Fibroblast of mammary gland (primary cell): Measurements from ENCODE around the gene CALU.

ENCODE experiments used
- DNase-seq: peaks from one replicate; pipeline ENCODE4 v3.0.0-alpha.2; 2010; ENCODE audit warnings: low read depth
- H3K4me3 ChIP-seq: 2 replicates; pipeline ENCODE4 v1.5.1; 2011; ENCODE audit warnings: low read depth, mild to moderate bottlenecking, low read length, moderate library complexity; ENCODE audit not compliant: control insufficient read depth
- CTCF ChIP-seq: conservative IDR thresholded peaks from 2 replicates; pipeline ENCODE4 v1.5.1; 2011; ENCODE audit warnings: low read depth, low read length, inconsistent platforms; ENCODE audit not compliant: control insufficient read depth, insufficient read depth

The CALU gene

DNA sequence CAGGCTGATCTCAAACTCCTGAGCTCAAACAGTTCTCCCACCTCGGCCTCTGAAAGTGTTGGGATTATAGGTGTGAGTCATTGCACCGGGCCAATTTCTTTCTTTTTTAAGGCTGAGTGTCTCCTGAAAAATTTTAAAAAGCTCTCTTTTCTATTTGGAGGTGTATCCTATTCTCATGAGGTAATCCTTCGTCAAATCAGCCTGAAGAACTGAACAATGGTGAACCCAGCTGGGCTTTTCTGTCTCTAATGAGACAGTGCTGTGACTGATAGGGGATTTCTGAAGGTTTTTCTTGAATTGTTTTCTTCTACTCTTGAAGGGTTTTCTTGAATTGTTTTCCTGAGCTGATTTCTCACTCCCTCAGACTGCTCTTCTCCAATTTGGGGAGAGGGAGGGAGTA lies 30.9 kb upstream of the CALU start:
- no peak for TF ChIP-seq CTCF
- no peak for DNase-seq
- H3K4me3 ChIP-seq, result no peak overlapping the region

- no peak for TF ChIP-seq CTCF
- DNase-seq, result no peak
Observed at GRCh38 chr7:128708824-128709223, 30.3 kb upstream of the CALU start.

DNA sequence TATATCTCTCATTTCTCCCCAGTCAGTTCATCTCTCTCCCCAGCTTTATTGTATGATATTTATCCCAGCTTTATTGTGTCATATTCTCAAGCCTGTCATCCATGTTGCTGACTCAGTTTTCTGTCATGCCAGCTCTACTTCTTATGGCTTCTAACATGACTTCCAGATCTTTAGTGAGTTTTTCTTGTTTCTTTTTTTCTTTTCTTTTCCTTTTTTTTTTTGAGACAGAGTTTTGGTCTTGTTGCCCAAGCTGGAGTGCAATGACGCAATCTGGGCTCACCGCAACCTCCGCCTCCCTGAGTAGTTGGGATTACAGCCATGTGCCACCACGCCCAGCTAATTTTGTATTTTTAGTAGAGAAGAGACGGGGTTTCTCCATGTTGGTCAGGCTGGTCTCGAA lies 28.7 kb upstream of the CALU start:
- no peak overlapping the region for H3K4me3 ChIP-seq
- peak; percentile 54 for DNase-seq
- no peak for TF ChIP-seq CTCF

More at GRCh38 chr7:128708824-128709223, 30.3 kb upstream of the CALU start:
- no peak overlapping the region for H3K4me3 ChIP-seq

- no peak for DNase-seq
- TF ChIP-seq CTCF, result no peak
- no peak overlapping the region for H3K4me3 ChIP-seq
Observed at GRCh38 chr7:128713794-128714193, 25.4 kb upstream of the CALU start.

- DNase-seq, result no peak
- H3K4me3 ChIP-seq, result no peak overlapping the region
- no peak for TF ChIP-seq CTCF
Observed at GRCh38 chr7:128714701-128715495, 24.3 kb upstream of the CALU start.

GRCh38 chr7:128718967-128719642 lies 20.1 kb upstream of the CALU start:
- TF ChIP-seq CTCF, result no peak
- H3K4me3 ChIP-seq, result no peak overlapping the region
- DNase-seq, result no peak

DNA sequence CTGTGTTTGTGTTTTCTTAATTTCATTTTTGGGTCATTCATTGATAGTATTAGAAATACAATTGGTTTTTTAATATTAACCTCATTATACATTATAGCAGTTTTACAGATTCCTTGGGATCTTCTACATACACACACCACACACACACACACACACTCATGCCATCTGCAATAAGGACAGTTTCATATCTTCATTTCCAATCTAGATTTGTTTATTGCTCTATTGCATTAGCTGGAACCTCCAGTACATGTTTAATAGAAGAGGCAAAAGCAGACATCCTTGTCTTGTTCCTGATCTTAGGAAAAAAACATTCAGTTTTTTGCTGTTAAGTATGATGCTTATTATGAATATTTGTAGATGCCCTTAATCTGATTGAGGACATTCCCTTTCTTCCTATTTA lies 17.8 kb upstream of the CALU start:
- no peak overlapping the region for H3K4me3 ChIP-seq
- no peak for TF ChIP-seq CTCF
- DNase-seq, result no peak
